ENCODE measurements around the gene ALDH3B2.
"Not testable (repeated sequence)": the region's sequence is repeated elsewhere in the genome, so short reads cannot be mapped to it uniquely, and the experiment has no call there.

ALDH3B2 gene

GRCh38 chr11:67682126-67683034 lies 8.0 kb upstream of the ALDH3B2 start:
- not testable (repeated sequence) for DNase-seq

- DNase-seq: no peak
Measured at GRCh38 chr11:67680696-67681470, 6.5 kb upstream of the ALDH3B2 start.

- DNase-seq: no peak
Measured at GRCh38 chr11:67675058-67675747, 780 bp upstream of the ALDH3B2 start.

GRCh38 chr11:67673902-67674301 lies 521 bp downstream of the ALDH3B2 start:
- no peak for DNase-seq

- DNase-seq: no peak
Measured at GRCh38 chr11:67673358-67673757, 1.1 kb downstream of the ALDH3B2 start.

- no peak for DNase-seq
Measured at GRCh38 chr11:67671211-67671520, 3.3 kb downstream of the ALDH3B2 start.

GRCh38 chr11:67670316-67671210 lies 3.9 kb downstream of the ALDH3B2 start:
- no peak for DNase-seq

- no peak for DNase-seq
Measured at GRCh38 chr11:67668192-67668551, 6.3 kb downstream of the ALDH3B2 start.

GRCh38 chr11:67667490-67668191 lies 6.8 kb downstream of the ALDH3B2 start:
- no peak for DNase-seq

GRCh38 chr11:67666676-67667489 lies 7.5 kb downstream of the ALDH3B2 start:
- no peak for DNase-seq

GRCh38 chr11:67666303-67666645 lies 8.1 kb downstream of the ALDH3B2 start:
- no peak for DNase-seq

GRCh38 chr11:67665541-67666302 lies 8.7 kb downstream of the ALDH3B2 start:
- no peak for DNase-seq

- no peak for DNase-seq
Measured at GRCh38 chr11:67664696-67665540, 9.5 kb downstream of the ALDH3B2 start.

- DNase-seq: no peak
Measured at GRCh38 chr11:67664213-67664585, 10.2 kb downstream of the ALDH3B2 start.

- DNase-seq: no peak
Measured at GRCh38 chr11:67663532-67664212, 10.8 kb downstream of the ALDH3B2 start.

- DNase-seq: no peak
Measured at GRCh38 chr11:67662835-67663531, 11.4 kb downstream of the ALDH3B2 start.

GRCh38 chr11:67662142-67662834 lies 12.1 kb downstream of the ALDH3B2 start:
- DNase-seq: no peak

All from cortex of kidney (tissue), 1 donor.